ENCODE measurements around the gene SAP25. TPM values are rescaled to one million over a fixed set of nuclear protein-coding genes. Genes with fewer than 3 reads are reported as not detected.

SAP25 gene
- total RNA-seq, 3 donors from 2014 or later, result 2.8 to 4.3 (median 3.5) TPM

DNA sequence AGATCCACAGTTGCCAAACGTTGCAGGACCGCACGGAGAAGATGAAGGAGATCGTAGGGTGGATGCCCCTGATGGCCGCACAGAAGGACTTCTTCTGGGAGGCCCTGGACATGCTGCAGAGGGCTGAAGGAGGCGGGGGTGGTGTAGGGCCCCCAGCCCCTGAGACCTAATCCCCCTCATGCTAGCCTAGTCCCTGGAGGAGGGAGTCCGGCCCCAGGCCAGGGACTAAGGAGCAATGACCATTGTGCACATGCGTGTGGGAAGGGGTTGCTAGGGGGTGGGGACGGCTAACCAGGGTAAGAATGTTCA is 27.0 kb upstream of the SAP25 start:
- TF ChIP-seq, protein P1, sequence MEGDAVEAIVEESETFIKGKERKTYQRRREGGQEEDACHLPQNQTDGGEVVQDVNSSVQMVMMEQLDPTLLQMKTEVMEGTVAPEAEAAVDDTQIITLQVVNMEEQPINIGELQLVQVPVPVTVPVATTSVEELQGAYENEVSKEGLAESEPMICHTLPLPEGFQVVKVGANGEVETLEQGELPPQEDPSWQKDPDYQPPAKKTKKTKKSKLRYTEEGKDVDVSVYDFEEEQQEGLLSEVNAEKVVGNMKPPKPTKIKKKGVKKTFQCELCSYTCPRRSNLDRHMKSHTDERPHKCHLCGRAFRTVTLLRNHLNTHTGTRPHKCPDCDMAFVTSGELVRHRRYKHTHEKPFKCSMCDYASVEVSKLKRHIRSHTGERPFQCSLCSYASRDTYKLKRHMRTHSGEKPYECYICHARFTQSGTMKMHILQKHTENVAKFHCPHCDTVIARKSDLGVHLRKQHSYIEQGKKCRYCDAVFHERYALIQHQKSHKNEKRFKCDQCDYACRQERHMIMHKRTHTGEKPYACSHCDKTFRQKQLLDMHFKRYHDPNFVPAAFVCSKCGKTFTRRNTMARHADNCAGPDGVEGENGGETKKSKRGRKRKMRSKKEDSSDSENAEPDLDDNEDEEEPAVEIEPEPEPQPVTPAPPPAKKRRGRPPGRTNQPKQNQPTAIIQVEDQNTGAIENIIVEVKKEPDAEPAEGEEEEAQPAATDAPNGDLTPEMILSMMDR (IDR thresholded peaks at IDR 0.05), result no peak
- Histone ChIP-seq H3K4me3 (no peak overlapping the region), H3K9me3 (no peaks in the 10 kb centered on the region), H3K4me1 (ENCODE audit: low read depth) (peaks cover 18% of the 10 kb centered on the region), H3K36me3 (ENCODE audit: low read depth) (no peaks in the 10 kb centered on the region)
- no peak for DNase-seq
- ATAC-seq, result no peak
- intact Hi-C loops (cut with DNase I, micrococcal nuclease), result no loop called here

DNA sequence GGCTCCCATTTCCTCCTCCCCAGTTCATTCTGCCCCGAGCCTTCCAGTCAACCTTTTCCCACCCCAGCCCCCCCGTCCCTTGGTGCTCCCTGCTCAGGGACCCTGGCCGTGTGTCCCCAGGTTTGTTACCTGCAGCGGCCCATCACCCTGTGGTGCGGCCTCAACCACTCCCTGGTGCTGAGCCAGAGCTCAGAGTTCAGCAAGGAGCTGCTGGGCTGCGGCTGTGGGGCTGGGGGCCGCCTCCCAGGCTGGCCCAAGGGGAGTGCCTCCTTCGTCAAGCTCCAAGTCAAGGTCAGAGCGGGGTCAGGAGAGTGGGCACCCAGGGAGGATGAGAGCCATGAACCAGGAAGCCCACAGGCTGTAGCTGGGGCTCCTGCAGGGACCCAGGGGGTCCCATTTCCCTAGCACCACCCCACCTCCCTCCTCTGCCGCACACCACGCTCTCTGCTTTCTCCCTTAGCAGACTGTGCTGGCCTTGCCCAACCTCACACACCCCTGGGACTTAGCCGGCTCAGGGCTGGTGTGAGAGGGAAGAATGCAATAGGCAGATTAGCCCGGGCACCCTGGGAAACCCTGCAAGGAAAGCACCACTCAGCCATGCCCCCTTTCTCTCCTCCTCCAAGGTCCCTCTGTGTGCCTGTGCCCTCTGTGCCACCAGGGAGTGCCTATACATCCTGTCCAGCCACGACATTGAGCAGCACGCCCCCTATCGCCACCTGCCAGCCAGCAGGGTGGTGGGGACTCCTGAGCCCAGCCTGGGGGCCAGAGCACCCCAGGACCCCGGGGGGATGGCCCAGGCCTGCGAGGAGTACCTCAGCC is 26.4 kb upstream of the SAP25 start:
- Histone ChIP-seq H3K36me3 (ENCODE audit: low read depth) (no peaks in the 10 kb centered on the region), H3K4me3 (no peak overlapping the region), H3K4me1 (ENCODE audit: low read depth) (peaks cover 14% of the 10 kb centered on the region), H3K9me3 (no peaks in the 10 kb centered on the region)
- TF ChIP-seq, protein P1 (IDR thresholded peaks at IDR 0.05), result no peak
- intact Hi-C loops (cut with DNase I, micrococcal nuclease), result no loop called here
- ATAC-seq (no peak), DNase-seq (no peak)

DNA sequence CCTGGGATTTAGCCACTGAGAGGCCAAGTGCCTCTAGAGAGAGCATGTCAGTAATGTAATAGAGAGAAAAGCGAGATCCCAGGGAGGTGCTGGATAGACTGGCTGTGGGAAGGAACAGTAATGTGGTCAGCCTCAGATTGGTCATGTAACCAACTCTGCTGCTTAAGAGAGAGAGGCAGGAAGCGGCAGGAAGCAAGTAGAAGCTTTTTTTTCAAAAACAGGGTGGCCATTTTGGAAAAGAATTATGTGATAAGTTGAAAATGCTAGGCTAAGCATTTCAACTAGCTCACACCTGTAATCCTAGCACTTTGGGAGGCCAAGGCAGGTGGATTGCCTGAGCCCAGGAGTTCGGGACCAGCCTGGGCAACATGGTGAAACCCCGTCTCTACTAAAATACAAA is 24.7 kb upstream of the SAP25 start:
- Histone ChIP-seq H3K4me1 (ENCODE audit: low read depth) (peaks cover 5% of the 10 kb centered on the region), H3K9me3 (no peaks in the 10 kb centered on the region), H3K36me3 (ENCODE audit: low read depth) (no peaks in the 10 kb centered on the region), H3K4me3 (no peak overlapping the region)
- no peak for DNase-seq
- ATAC-seq, result no peak
- TF ChIP-seq, protein P1 (IDR thresholded peaks at IDR 0.05), result no peak
- intact Hi-C loops (cut with DNase I, micrococcal nuclease), result no loop called here

DNA sequence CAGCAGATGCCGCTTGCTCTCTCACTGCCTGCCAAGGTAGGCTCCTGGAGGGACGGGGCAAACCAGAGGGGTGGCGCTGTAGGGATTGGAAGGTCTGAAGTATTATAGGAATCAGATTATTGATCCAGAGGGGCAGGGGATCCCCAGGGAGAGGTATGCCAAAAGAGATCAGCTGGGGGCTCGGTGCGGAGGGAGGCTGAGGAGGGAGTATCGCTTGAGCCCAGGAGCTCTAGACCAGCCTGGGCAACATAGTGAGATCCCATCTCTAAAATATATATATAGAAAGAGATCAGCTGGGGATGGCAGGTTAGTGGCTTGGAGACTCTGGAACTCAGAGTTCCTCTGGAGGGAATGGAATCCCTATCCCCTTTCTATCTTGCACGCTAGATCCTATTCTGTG is 21.5 kb upstream of the SAP25 start:
- ATAC-seq (no peak), DNase-seq (peak in 1 of 3 donors; percentile 34)
- Histone ChIP-seq H3K4me1 (ENCODE audit: low read depth) (no peaks in the 10 kb centered on the region), H3K9me3 (no peaks in the 10 kb centered on the region), H3K36me3 (ENCODE audit: low read depth) (no peaks in the 10 kb centered on the region), H3K4me3 (no peak overlapping the region)
- TF ChIP-seq, protein P1 (IDR thresholded peaks at IDR 0.05), result no peak
- intact Hi-C loops (cut with DNase I, micrococcal nuclease), result no loop called here

DNA sequence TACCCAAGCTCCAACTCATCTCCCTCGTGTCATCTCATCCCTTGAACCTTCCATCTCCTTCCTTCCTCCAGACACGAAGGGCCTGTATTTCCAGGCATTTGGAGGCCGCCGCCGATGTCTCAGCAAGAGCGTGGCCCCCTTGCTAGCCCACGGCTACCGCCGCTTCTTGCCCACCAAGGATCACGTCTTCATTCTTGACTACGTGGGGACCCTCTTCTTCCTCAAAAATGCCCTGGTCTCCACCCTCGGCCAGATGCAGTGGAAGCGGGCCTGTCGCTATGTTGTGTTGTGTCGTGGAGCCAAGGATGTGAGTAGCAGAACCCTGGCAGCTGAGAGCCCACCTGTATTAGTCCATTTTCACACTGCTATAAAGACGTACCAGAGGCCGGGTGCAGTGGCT is 17.9 kb upstream of the SAP25 start:
- TF ChIP-seq, protein P1 (IDR thresholded peaks at IDR 0.05), result no peak
- ATAC-seq, result no peak

More for the DNA sequence above, 17.9 kb upstream of the SAP25 start:
- peaks cover under 1% of the 10 kb centered on the region for H3K36me3 ChIP-seq (ENCODE audit: low read depth)
- intact Hi-C loops (cut with DNase I, micrococcal nuclease), result no loop called here
- DNase-seq, result no peak
- H3K4me1 ChIP-seq (ENCODE audit: low read depth), result peaks cover 3% of the 10 kb centered on the region
- H3K4me3 ChIP-seq, result no peak overlapping the region
- no peaks in the 10 kb centered on the region for H3K9me3 ChIP-seq
